HG03135 (cell line): ENCODE data around the gene BMP8A.

ENCODE experiments used
- ATAC-seq: cut with Tn5 transposase; IDR thresholded peaks from one replicate; pipeline ENCODE4 v1.9.1; 2021; ENCODE audit warnings: mild to moderate bottlenecking, moderate library complexity; ENCODE audit not compliant: unreplicated experiment

BMP8A gene

DNA sequence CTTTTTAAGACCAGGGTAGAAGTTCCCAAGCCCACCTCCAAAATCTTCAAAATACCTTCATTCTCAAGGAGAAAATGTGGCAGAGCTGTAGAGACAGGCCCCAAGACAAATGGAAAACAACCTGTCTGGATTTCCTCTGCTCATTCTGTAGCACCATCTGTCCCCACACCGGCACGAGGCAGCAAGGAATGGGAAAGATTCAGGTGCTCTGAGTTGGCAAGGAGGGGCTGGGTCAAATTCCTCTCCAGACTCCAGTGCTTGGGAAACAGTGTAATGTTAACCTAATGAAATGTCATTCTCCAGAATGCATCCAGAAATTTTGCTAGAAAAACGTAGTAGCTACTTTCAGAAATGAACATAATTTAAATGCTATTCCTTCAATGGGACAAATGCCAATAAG, 75.9 kb downstream of the BMP8A start:
- ATAC-seq: no peak

DNA sequence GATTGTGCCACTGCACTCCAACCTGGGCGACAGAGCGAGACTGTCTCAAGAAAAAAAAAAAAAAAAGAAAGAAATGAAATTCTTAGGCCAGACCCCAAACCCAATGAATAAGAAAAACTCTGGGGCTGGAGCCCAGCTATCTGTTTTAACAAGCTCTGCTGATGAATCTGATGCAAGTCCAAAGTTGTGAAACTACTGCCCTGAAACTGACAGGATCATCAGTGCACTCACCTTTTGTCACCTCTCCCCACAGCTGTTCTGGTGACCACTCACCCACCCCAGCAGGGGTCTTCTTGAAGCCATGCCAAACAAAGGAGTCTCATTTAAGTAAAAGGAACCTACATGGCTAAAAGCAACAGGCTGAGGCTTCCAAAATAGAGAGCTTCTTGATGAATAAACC, 76.8 kb downstream of the BMP8A start:
- ATAC-seq: no peak

DNA sequence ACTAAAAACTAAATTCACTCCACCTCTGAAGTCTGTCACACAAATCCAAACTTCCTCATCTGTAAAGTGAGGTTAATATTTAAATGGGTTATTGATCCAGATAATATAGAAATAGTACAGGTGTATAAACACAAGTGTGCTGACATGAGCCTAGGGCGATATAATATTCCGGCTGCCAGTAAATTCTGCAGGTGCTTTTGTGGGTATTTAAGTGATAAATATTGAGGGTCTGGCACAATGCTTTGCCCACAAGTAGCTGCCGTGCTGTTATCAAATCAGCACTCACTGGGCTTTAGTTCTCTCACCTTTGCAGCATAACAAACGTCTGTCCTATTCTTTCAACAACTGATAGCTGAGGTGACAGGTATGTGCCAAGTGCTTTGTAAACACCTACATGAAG, 77.6 kb downstream of the BMP8A start:
- ATAC-seq: no peak

DNA sequence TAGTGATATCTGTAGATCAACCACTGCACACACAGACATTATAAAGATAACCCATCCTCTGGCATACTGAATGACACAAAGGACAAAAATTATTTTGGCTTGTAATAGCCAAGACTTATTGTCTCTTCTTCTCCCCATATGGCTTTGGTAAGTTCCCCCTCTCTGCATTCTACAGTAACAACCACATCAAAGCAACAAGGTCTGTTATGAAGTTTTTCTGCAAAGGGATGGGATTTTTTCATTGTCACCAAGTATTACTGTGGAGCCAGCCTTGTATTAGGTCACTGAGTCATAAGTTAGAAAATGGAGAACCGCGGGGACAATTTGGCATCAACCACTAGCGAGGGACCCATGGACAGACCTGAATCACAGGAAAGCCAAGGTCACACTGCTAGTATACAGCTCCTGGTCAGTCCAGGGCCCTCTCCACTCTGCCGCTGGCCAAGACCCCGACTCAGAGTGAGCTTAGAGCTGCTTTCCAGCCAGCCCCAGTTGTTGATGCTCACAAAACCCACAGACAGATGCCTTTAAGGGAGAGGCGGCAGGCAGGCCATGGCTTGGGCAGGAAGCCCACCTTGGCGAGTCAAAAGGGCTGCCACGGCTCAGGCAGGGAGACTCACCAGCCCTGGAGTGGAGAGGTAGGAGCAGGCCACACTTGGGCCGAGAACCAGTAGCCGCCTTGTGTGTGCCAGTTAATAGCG, 79.2 kb downstream of the BMP8A start:
- ATAC-seq: no peak

DNA sequence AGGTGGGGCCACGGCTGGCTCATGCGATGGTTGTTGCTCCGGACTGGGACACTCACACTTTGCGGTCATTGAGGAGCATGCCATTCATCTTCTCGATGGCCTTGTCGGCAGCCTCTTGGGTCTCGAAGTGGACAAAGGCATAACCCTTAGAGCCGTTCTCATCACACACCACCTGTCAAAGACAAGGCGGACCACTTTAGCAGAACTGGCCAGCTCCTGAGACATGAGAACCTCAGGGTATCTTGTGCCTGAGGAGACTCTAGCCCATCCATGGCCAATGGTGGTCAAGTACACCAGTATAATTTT, 79.7 kb downstream of the BMP8A start:
- ATAC-seq: no peak

DNA sequence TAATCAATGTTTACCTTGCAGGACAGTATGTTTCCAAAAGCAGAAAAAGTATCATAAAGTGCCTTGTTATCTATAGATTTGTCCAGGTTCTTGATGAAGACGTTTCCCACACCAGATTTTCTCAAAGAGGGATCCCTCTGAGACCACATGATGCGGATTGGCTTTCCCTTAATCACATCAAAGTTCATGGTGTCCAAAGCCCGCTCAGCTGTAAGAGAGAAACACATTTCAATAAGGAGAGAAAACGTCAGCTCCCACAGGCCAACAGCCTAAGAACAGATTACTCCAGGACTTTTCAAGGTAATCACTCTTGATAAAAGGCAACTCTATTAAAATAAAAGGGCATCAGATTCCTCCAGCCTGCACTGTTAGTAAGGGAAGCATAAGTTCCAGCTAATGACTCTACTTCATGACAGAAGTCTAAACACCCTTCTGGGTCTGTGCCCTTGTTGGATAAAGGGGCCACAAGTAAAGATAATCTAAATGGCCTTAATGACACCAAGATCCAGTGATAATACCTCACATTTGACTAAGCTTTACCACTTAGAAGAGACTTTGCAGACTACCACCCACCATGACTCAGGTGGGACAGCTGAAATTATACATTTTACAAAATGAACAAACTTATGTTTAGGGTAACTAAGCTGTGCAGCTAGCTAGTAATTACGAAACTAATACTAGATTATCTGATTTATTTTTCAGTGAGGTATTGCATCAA, 81.1 kb downstream of the BMP8A start:
- no peak for ATAC-seq

DNA sequence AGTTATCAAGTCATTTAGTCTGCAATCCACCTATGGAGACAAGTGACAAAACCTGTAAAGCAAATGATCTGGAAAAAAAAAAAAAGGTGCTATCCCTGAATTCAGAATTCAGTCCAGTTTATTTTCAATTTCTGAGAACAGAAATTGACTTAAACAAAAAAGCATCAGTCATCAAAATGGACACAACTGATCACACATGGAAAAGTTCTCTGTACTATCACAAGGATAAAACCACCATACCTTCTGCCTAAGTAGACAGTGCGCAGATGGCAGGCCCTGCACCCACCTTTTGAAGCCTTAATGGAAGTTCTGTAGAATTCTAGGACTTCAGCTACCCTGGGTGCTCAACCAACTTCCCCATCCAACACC, 81.6 kb downstream of the BMP8A start:
- ATAC-seq: no peak

DNA sequence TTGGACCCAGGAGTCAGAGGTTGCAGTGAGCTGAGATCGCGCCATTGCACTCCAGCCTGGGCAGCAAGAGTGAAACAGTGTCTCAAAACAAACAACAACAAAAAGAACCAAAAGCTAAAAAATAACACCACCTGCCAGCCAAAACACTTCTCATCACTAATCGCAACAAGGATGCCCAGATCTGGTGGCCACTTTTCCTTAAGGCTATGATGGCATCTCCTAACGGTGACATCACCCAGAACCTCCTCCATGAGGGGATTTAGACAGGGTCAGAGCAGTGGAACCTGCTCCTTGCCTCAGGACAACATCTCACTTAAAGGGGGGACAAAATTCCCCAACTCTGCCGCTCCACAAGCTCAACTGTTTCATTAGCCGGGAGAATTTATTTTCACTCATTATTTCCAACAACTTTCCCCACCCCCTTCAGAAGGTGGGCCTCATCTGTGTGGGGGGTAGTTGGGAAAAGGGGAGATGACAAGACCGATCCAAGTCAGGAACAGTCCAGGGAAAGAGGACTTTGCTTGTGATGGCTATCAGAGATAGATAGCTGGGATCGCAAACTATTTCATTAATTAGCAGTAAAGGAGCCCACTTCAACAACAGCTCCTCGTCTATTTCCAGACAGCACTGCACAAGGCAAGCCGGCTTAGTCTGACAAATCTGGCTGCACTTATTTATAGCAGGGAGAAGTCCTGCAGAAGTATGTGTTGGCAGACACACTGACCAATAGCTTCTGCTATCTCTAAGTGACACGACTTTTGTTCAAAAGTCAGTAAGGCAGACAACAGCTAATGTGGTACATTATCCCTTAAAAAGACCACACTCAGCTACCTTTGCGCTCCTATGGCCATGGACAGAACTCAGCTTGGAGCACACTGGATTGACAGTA, 82.5 kb downstream of the BMP8A start:
- no peak for ATAC-seq

DNA sequence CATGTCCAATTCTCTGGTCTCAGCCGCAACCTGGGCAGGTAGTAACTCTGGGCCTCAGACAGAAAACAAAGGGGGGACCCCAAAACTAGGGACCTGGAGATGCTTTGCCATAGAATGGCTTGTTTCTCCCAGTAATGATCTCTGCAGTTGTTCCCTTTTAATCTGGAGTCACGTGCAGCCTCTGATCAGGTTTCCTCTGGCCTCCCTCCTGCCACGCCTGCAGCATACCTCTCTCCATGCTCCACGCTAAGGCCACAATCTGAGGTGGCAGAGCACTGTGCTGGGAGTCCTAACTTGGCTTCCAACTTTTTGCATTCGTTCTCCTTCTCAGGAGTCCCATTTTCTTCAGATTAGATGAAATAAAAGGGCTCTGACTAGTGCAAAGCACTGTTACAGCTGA, 83.2 kb downstream of the BMP8A start:
- no peak for ATAC-seq
